IMR-90 (cell line): ENCODE data around the gene CYB5R3. TPM values are rescaled to one million over a fixed set of nuclear protein-coding genes. Genes with fewer than 3 reads are reported as not detected.

Experiments
- ATAC-seq: fragments of 200-7000 bp; cut with Tn5 transposase; 2 replicates; pipeline ENCODE4 v1.9.1; 2020; ENCODE audit warnings: low read depth, mild to moderate bottlenecking, moderate library complexity
- BruUV-seq: library from RNA; stranded (reverse); fragments of 400-500 nt; replicated peaks from 2 replicates; lab custom pipeline; 2021; lab: Mats Ljungman, UMichigan
- CTCF ChIA-PET: fragments of 300-600 bp; formaldehyde crosslinking; extraction: SDS; loops from one replicate; lab custom pipeline; 2021; ENCODE audit warnings: antibody characterized with exemption; lab: Yijun Ruan, JAX
- POLR2A ChIA-PET: fragments of 300-600 bp; sonication (Branson Sonifier 250); formaldehyde crosslinking; loops from one replicate; lab custom pipeline; 2022; ENCODE audit warnings: antibody characterized with exemption; ENCODE audit not compliant: unreplicated experiment; lab: Charles Lee
- DNase-seq: peaks from one replicate; pipeline ENCODE4 v3.0.0; 2013
- H2AFZ ChIP-seq: replicated peaks from 2 replicates; pipeline ENCODE3; 2013; ENCODE audit warnings: low read length, mild to moderate bottlenecking; ENCODE audit not compliant: poor library complexity
- H2AK5ac ChIP-seq: 2 replicates; pipeline ENCODE4 v1.6.1; 2013; ENCODE audit warnings: low read depth, low read length, inconsistent platforms
- H2AK9ac ChIP-seq: replicated peaks from 2 replicates; pipeline ENCODE3; 2013; ENCODE audit warnings: mild to moderate bottlenecking, low read depth, low read length, moderate library complexity; ENCODE audit not compliant: poor library complexity
- H2BK120ac ChIP-seq: 2 replicates; pipeline ENCODE4 v1.6.1; 2013; ENCODE audit warnings: low read depth, low read length, inconsistent platforms
- H2BK15ac ChIP-seq: 3 replicates; pipeline ENCODE4 v1.6.1; 2013; ENCODE audit warnings: low read depth, low read length, inconsistent platforms
- H2BK20ac ChIP-seq: 2 replicates; pipeline ENCODE4 v1.6.1; 2013; ENCODE audit warnings: low read depth, mild to moderate bottlenecking, inconsistent platforms, low read length, moderate library complexity
- H2BK5ac ChIP-seq: 2 replicates; pipeline ENCODE4 v1.6.1; 2013; ENCODE audit warnings: mild to moderate bottlenecking, low read depth, low read length, inconsistent platforms; ENCODE audit not compliant: poor library complexity, severe bottlenecking
- H3K14ac ChIP-seq: replicated peaks from 2 replicates; pipeline ENCODE4 v1.6.1; 2013; ENCODE audit warnings: low read depth, low read length, inconsistent platforms
- H3K18ac ChIP-seq: 2 replicates; pipeline ENCODE4 v1.6.1; 2013; ENCODE audit warnings: low read depth, low read length, control low read depth
- H3K23ac ChIP-seq: 2 replicates; pipeline ENCODE4 v1.6.1; 2013; ENCODE audit warnings: low read depth, low read length, inconsistent platforms
- H3K27ac ChIP-seq: 2 replicates; pipeline ENCODE4 v1.5.1; 2013; ENCODE audit warnings: mild to moderate bottlenecking, control low read depth, low read length; ENCODE audit not compliant: insufficient read depth
- H3K27me3 ChIP-seq: 2 replicates; pipeline ENCODE4 v1.6.1; 2013; ENCODE audit warnings: low read length; ENCODE audit not compliant: control insufficient read depth, insufficient read depth
- H3K36me3 ChIP-seq: 2 replicates; pipeline ENCODE4 v1.6.1; 2013; ENCODE audit warnings: low read length, mixed read lengths; ENCODE audit not compliant: control insufficient read depth, insufficient read depth
- H3K4ac ChIP-seq: 2 replicates; pipeline ENCODE4 v1.6.1; 2013; ENCODE audit warnings: low read depth, low read length, inconsistent platforms
- H3K4me1 ChIP-seq: 2 replicates; pipeline ENCODE4 v1.6.1; 2013; ENCODE audit warnings: low read length, mixed read lengths; ENCODE audit not compliant: control insufficient read depth, insufficient read depth
- H3K4me2 ChIP-seq: 2 replicates; pipeline ENCODE4 v1.6.1; 2013; ENCODE audit warnings: low read depth, mild to moderate bottlenecking, control low read depth, low read length, moderate library complexity
- H3K4me3 ChIP-seq: 2 replicates; pipeline ENCODE4 v1.5.1; 2013; ENCODE audit warnings: low read depth, mild to moderate bottlenecking, control low read depth, low read length, moderate library complexity; ENCODE audit not compliant: insufficient read depth
- H3K56ac ChIP-seq: 2 replicates; pipeline ENCODE4 v1.6.1; 2013; ENCODE audit warnings: low read length, inconsistent platforms; ENCODE audit not compliant: insufficient read depth; ENCODE audit errors: extremely low read depth
- H3K79me1 ChIP-seq, 2 experiments: 2 replicates each; pipeline ENCODE4 v1.6.1; 2013; ENCODE audit warnings: low read length in 2 of 2, inconsistent platforms in 1 of 2, low read depth in 1 of 2
- H3K9ac ChIP-seq: 2 replicates; pipeline ENCODE4 v1.6.1; 2013; ENCODE audit warnings: low read depth, low read length, control low read depth
- H3K9me1 ChIP-seq: 2 replicates; pipeline ENCODE4 v1.6.1; 2013; ENCODE audit warnings: low read length, inconsistent platforms; ENCODE audit not compliant: insufficient read depth
- H3K9me3 ChIP-seq: 2 replicates; pipeline ENCODE4 v1.6.1; 2013; ENCODE audit warnings: low read length; ENCODE audit not compliant: control insufficient read depth, insufficient read depth
- H4K20me1 ChIP-seq: 2 replicates; pipeline ENCODE4 v1.6.1; 2013; ENCODE audit warnings: low read length, inconsistent platforms; ENCODE audit not compliant: insufficient read depth
- H4K5ac ChIP-seq: 2 replicates; pipeline ENCODE4 v1.6.1; 2013; ENCODE audit warnings: mild to moderate bottlenecking, low read depth, low read length, control low read depth
- H4K8ac ChIP-seq, 2 experiments: 2 replicates each; pipeline ENCODE4 v1.6.1; 2013; ENCODE audit warnings: low read depth in 2 of 2, low read length in 2 of 2, control low read depth in 1 of 2, inconsistent platforms in 1 of 2
- H4K91ac ChIP-seq: 2 replicates; pipeline ENCODE4 v1.6.1; 2013; ENCODE audit warnings: low read depth, low read length, inconsistent platforms; ENCODE audit not compliant: insufficient read depth
- BHLHE40 ChIP-seq: fragments of 150-350 bp; IDR thresholded peaks from 2 replicates; pipeline ENCODE4 v1.6.1; 2016; ENCODE audit warnings: mild to moderate bottlenecking, low read depth, low read length
- CEBPB ChIP-seq: IDR thresholded peaks from 2 replicates; pipeline ENCODE4 v1.6.1; 2012; ENCODE audit warnings: low read depth, low read length, improper control_type of control experiment
- CHD1 ChIP-seq: IDR thresholded peaks from 2 replicates; pipeline ENCODE4 v1.6.1; 2012; ENCODE audit warnings: low read depth, low read length, improper control_type of control experiment
- FOS ChIP-seq: fragments of 150-350 bp; IDR thresholded peaks from 2 replicates; pipeline ENCODE4 v1.6.1; 2016; ENCODE audit warnings: low read depth, low read length
- MAFK ChIP-seq: IDR thresholded peaks from 2 replicates; pipeline ENCODE4 v1.6.1; 2012; ENCODE audit warnings: low read depth, low read length, improper control_type of control experiment
- MAZ ChIP-seq: IDR thresholded peaks from 2 replicates; pipeline ENCODE4 v1.6.1; 2012; ENCODE audit warnings: low read depth, mild to moderate bottlenecking, low read length, improper control_type of control experiment, moderate library complexity, borderline replicate concordance
- MXI1 ChIP-seq: IDR thresholded peaks from 2 replicates; pipeline ENCODE4 v1.6.1; 2012; ENCODE audit warnings: low read depth, mild to moderate bottlenecking, low read length, moderate library complexity, borderline replicate concordance
- NFE2L2 ChIP-seq: fragments of 150-350 bp; IDR thresholded peaks from 2 replicates; pipeline ENCODE4 v1.6.1; 2016; ENCODE audit warnings: low read depth, mild to moderate bottlenecking, low read length
- POLR2A ChIP-seq: IDR thresholded peaks from 2 replicates; pipeline ENCODE4 v1.6.1; 2012; ENCODE audit warnings: mild to moderate bottlenecking, low read depth, low read length
- RAD21 ChIP-seq: IDR thresholded peaks from 2 replicates; pipeline ENCODE4 v1.6.1; 2012; ENCODE audit warnings: low read length, improper control_type of control experiment
- RCOR1 ChIP-seq: IDR thresholded peaks from 2 replicates; pipeline ENCODE4 v1.6.1; 2012; ENCODE audit warnings: mild to moderate bottlenecking, low read length, improper control_type of control experiment; ENCODE audit not compliant: insufficient replicate concordance
- RFX5 ChIP-seq: IDR thresholded peaks from 2 replicates; pipeline ENCODE4 v1.8.0; 2012; ENCODE audit warnings: low read depth, mild to moderate bottlenecking, low read length, moderate library complexity
- SMC3 ChIP-seq: fragments of 150-350 bp; IDR thresholded peaks from 2 replicates; pipeline ENCODE4 v1.6.1; 2016; ENCODE audit warnings: low read depth, mild to moderate bottlenecking, antibody characterized with exemption, low read length, moderate library complexity
- WGBS, 2 experiments: methylation state at CpG; one replicate each; pipeline versions ENCODE4 v1.1.5 to v1.1.7; 2013; ENCODE audit warnings: missing lambda C conversion rate in 2 of 2; ENCODE audit not compliant: insufficient read length in 1 of 2; ENCODE audit errors: extremely low coverage in 2 of 2; 5-methylcytosine and 5-hydroxymethylcytosine counted together
- dilution Hi-C: fragments of 300-500 bp; cut with HindIII; formaldehyde crosslinking; loops from one replicate; pipeline ENCODE4 v1.14.3; 2018; ENCODE audit warnings: low sequenced_read_pairs; ENCODE audit not compliant: unreplicated experiment
- in situ Hi-C: fragments of 300-500 bp; cut with MboI; formaldehyde crosslinking; loops from 3 replicates; pipeline ENCODE4 v1.14.3; 2019; ENCODE audit warnings: low sequenced_read_pairs, inconsistent platforms, mixed read lengths
- intact Hi-C: fragments of 100-400 bp; cut with micrococcal nuclease; formaldehyde crosslinking; loops from 2 replicates; pipeline ENCODE4 v1.10.0; 2022
- polyA plus RNA-seq, 3 experiments: library from polyadenylated mRNA; depleted of rRNA; stranded (reverse); fragments of >200 nt; gene quantifications; 2 replicates each; pipeline ENCODE4 v1.2.3, GENCODE V29; 2012; ENCODE audit warnings: low replicate concordance in 1 of 3
- total RNA-seq: library from RNA; depleted of rRNA; stranded (reverse); fragments of >200 nt; gene quantifications from 2 replicates; pipeline ENCODE4 v1.2.3, GENCODE V29; 2012
- TF ChIP-seq, protein P1 (sequence below): fragments of 150-350 bp; IDR thresholded peaks from 2 replicates; pipeline ENCODE4 v1.6.1; 2017; ENCODE audit warnings: mild to moderate bottlenecking, antibody characterized with exemption, low read length, low read depth
- TF ChIP-seq, protein P2 (sequence below): conservative IDR thresholded peaks from 2 replicates; pipeline ENCODE4 v1.5.1; 2012; ENCODE audit warnings: mild to moderate bottlenecking, low read depth, low read length, improper control_type of control experiment
- TF ChIP-seq, protein P3 (sequence below): fragments of 150-350 bp; IDR thresholded peaks from 2 replicates; pipeline ENCODE4 v1.6.1; 2016; ENCODE audit warnings: low read depth, mild to moderate bottlenecking, low read length, moderate library complexity, borderline replicate concordance

Gene CYB5R3
- total and polyA plus RNA-seq, 2 of the 4 experiments (the other 2 are of a cell fraction): 44.1 to 362 TPM

DNA sequence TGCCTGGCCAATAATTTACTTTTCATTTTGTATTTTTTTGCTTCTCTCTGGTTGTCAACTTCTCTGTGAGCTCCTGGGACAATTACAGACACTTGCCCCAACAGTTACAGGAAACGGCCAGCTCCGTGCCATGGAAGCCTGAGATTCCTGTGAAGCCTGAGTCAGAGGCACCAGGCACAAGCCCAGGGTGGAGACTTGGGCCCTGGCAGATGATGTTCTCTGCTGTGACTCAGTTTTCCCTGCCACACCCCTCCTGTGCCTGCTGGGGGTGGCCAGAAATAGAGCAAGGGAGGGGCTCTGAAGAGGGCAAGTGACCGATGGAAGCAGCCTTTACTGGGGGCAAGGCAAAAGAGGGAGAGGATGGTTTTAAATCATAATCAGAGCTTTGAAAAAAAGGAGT is 13.7 kb downstream of the CYB5R3 start:
- H3K9ac ChIP-seq: no peak overlapping the region
- peak overlapping the region; percentile 56 for H2AFZ ChIP-seq
- peak overlapping the region; percentile 92 for H2AK9ac ChIP-seq
- H3K9me1 ChIP-seq: peaks cover 16% of the 10 kb centered on the region
- dilution Hi-C loops: no loop called here
- no peak overlapping the region for H3K14ac ChIP-seq
- no peak overlapping the region for H2BK15ac ChIP-seq
- TF ChIP-seq, protein P1, sequence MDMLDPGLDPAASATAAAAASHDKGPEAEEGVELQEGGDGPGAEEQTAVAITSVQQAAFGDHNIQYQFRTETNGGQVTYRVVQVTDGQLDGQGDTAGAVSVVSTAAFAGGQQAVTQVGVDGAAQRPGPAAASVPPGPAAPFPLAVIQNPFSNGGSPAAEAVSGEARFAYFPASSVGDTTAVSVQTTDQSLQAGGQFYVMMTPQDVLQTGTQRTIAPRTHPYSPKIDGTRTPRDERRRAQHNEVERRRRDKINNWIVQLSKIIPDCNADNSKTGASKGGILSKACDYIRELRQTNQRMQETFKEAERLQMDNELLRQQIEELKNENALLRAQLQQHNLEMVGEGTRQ: no peak
- peak; percentile 80 for TF ChIP-seq BHLHE40
- peak; percentile 39; the same call in 1 of the 2 replicates for TF ChIP-seq MXI1
- TF ChIP-seq CHD1: no peak
- TF ChIP-seq MAZ: peak; percentile 85
- TF ChIP-seq, protein P2, sequence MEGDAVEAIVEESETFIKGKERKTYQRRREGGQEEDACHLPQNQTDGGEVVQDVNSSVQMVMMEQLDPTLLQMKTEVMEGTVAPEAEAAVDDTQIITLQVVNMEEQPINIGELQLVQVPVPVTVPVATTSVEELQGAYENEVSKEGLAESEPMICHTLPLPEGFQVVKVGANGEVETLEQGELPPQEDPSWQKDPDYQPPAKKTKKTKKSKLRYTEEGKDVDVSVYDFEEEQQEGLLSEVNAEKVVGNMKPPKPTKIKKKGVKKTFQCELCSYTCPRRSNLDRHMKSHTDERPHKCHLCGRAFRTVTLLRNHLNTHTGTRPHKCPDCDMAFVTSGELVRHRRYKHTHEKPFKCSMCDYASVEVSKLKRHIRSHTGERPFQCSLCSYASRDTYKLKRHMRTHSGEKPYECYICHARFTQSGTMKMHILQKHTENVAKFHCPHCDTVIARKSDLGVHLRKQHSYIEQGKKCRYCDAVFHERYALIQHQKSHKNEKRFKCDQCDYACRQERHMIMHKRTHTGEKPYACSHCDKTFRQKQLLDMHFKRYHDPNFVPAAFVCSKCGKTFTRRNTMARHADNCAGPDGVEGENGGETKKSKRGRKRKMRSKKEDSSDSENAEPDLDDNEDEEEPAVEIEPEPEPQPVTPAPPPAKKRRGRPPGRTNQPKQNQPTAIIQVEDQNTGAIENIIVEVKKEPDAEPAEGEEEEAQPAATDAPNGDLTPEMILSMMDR: no peak
- TF ChIP-seq, protein P3, sequence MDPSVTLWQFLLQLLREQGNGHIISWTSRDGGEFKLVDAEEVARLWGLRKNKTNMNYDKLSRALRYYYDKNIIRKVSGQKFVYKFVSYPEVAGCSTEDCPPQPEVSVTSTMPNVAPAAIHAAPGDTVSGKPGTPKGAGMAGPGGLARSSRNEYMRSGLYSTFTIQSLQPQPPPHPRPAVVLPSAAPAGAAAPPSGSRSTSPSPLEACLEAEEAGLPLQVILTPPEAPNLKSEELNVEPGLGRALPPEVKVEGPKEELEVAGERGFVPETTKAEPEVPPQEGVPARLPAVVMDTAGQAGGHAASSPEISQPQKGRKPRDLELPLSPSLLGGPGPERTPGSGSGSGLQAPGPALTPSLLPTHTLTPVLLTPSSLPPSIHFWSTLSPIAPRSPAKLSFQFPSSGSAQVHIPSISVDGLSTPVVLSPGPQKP: no peak
- TF ChIP-seq POLR2A: no peak
- TF ChIP-seq RCOR1: peak; percentile 47
- TF ChIP-seq CEBPB: no peak
- no peak for TF ChIP-seq NFE2L2
- TF ChIP-seq RAD21: 0 out of 2 replicates have a peak, but pooled peaks have one; percentile 8
- no peak for TF ChIP-seq MAFK
- TF ChIP-seq SMC3: peak; percentile 14; the same call in 1 of the 2 replicates
- no peak for TF ChIP-seq RFX5
- TF ChIP-seq FOS: peak; percentile 85
- CTCF ChIA-PET: interaction anchor here (0.9 to 1.6 kb wide), 2 partner anchors 13 to 14 kb away, joined by 3 to 8 read pairs; partner anchors contain the start of gene CYB5R3
- no peak overlapping the region for H3K4me2 ChIP-seq
- in situ Hi-C loops: no loop called here
- peaks cover 37% of the 10 kb centered on the region for H4K20me1 ChIP-seq
- peak overlapping the region; percentile 35; the same call in 1 of the 2 replicates for H2BK120ac ChIP-seq
- peak overlapping the region; percentile 90 for H2AK5ac ChIP-seq
- BruUV-seq: no TSS peak
- no peak overlapping the region for H4K5ac ChIP-seq
- ATAC-seq (peak; percentile 96), DNase-seq (peak; percentile 90)
- intact Hi-C loops: no loop called here
- peaks cover 8% of the 10 kb centered on the region for H3K4me1 ChIP-seq
- H2BK20ac ChIP-seq: no peak overlapping the region
- H3K18ac ChIP-seq: no peak overlapping the region
- peak overlapping the region; percentile 62 for H3K27ac ChIP-seq
- H4K8ac ChIP-seq: peak overlapping the region; percentile 13 to 43; a peak in 2 of 4 replicates
- peak overlapping the region; percentile 38; the same call in 1 of the 2 replicates for H4K91ac ChIP-seq
- peaks cover 38% of the 10 kb centered on the region for H3K36me3 ChIP-seq
- no peaks in the 10 kb centered on the region for H3K9me3 ChIP-seq
- H2BK5ac ChIP-seq: peak overlapping the region; percentile 81
- 0 out of 2 replicates have a peak overlapping the region, but pooled peaks have one; percentile 20 for H3K23ac ChIP-seq
- no CpG with 5 or more reads among the region's 3 CpGs for WGBS, 2 experiments
- H3K4ac ChIP-seq: peak overlapping the region; percentile 66
- no peaks in the 10 kb centered on the region for H3K27me3 ChIP-seq
- peaks cover 49 to 68% of the 10 kb centered on the region in 2 experiments for H3K79me1 ChIP-seq
- POLR2A ChIA-PET: interaction anchor here (0.6 kb wide), 1 partner anchor 21 kb away, joined by 3 read pairs; the partner anchor contains the start of gene POLDIP3
- H3K4me3 ChIP-seq: no peak overlapping the region
- no peak overlapping the region; the same call in 1 of the 2 replicates for H3K56ac ChIP-seq
